K562 (cell line): ENCODE data around the gene CERS1. TPM values are rescaled to one million over a fixed set of nuclear protein-coding genes. Genes with fewer than 3 reads are reported as not detected.

Source experiments
- ATAC-seq: fragments of 200-7000 bp; cut with Tn5 transposase; 3 replicates; pipeline ENCODE4 v1.9.1; 2020; ENCODE audit warnings: moderate library complexity
- BruUV-seq: library from RNA; stranded (reverse); fragments of 400-500 nt; replicated peaks from 2 replicates; lab custom pipeline; 2021; lab: Mats Ljungman, UMichigan
- CTCF ChIA-PET: fragments of 300-600 bp; formaldehyde crosslinking; extraction: SDS; loops from one replicate; lab custom pipeline; 2021; ENCODE audit warnings: low intra/inter-chr PET ratio; lab: Yijun Ruan, JAX
- POLR2A ChIA-PET: fragments of 300-600, 350-650 bp; sonication (Branson Sonifier 250); formaldehyde crosslinking; extraction: SDS; loops from one replicate; lab custom pipeline; 2021; ENCODE audit warnings: antibody characterized with exemption, inconsistent platforms; lab: Yijun Ruan, JAX
- DNase-seq, 4 experiments: peaks; one replicate each; pipeline versions ENCODE4 v3.0.0 to v3.0.0-alpha.2; 2011 to 2018; ENCODE audit warnings: low spot score in 3 of 4, mixed read lengths in 3 of 4; ENCODE audit errors: extremely low read depth in 1 of 4
- FAIRE-seq: peaks from 2 replicates; lab custom pipeline; 2011; peaks lifted over from hg19 to GRCh38; lab: Jason Lieb, UNC
- H2AFZ ChIP-seq: 2 replicates; pipeline ENCODE4 v1.6.0; 2011; ENCODE audit warnings: low read depth, low read length, control low read depth, inconsistent platforms
- H3K27ac ChIP-seq: fragments of 200-600 bp; 3 replicates; pipeline ENCODE4 v1.8.0; 2011; ENCODE audit warnings: low read depth, mild to moderate bottlenecking, control low read depth, inconsistent platforms, low read length, moderate library complexity, mixed read lengths; ENCODE audit errors: extremely low read depth
- H3K27me3 ChIP-seq, 2 experiments: fragments of 300-600 bp in 1 of 2; 2 replicates in 1 of 2; 3 replicates in 1 of 2; pipeline versions ENCODE4 v1.6.0 to v1.8.0; 2011; ENCODE audit warnings: inconsistent platforms in 2 of 2, low read length in 2 of 2, mild to moderate bottlenecking in 1 of 2, mixed read lengths in 1 of 2, moderate library complexity in 1 of 2; ENCODE audit not compliant: control insufficient read depth in 2 of 2, insufficient read depth in 2 of 2
- H3K36me3 ChIP-seq: fragments of 300-600 bp; 3 replicates; pipeline ENCODE4 v1.8.0; 2011; ENCODE audit warnings: mild to moderate bottlenecking, low read length, inconsistent platforms; ENCODE audit not compliant: control insufficient read depth, insufficient read depth
- H3K4me1 ChIP-seq, 2 experiments: fragments of 200-600 bp in 1 of 2; replicated peaks in 1 of 2; 2 replicates in 1 of 2; 3 replicates in 1 of 2; pipeline versions ENCODE4 v1.5.1 to v1.8.0; 2011; ENCODE audit warnings: inconsistent platforms in 2 of 2, low read length in 2 of 2, mild to moderate bottlenecking in 1 of 2, mixed read lengths in 1 of 2, moderate library complexity in 1 of 2; ENCODE audit not compliant: control insufficient read depth in 2 of 2, insufficient read depth in 2 of 2
- H3K4me2 ChIP-seq: 2 replicates; pipeline ENCODE4 v1.6.1; 2011; ENCODE audit warnings: low read length, control low read depth, inconsistent platforms, mixed read lengths; ENCODE audit not compliant: insufficient read depth
- H3K4me3 ChIP-seq: fragments of 200-600 bp; sonication (generic), shearing (Covaris generic); 2 replicates; pipeline ENCODE4 v1.5.1; 2016; ENCODE audit warnings: control low read depth, inconsistent platforms
- H3K79me2 ChIP-seq: fragments of 200-600 bp; 3 replicates; pipeline ENCODE4 v1.8.0; 2011; ENCODE audit warnings: low read length, inconsistent platforms; ENCODE audit not compliant: control insufficient read depth, insufficient read depth
- H3K9ac ChIP-seq, 2 experiments: 2 replicates each; pipeline versions ENCODE4 v1.6.0 to v1.6.1; 2011; ENCODE audit warnings: low read depth in 2 of 2, low read length in 2 of 2, control low read depth in 1 of 2, inconsistent platforms in 1 of 2, mild to moderate bottlenecking in 1 of 2, mixed read lengths in 1 of 2; ENCODE audit not compliant: insufficient read depth in 1 of 2
- H3K9me1 ChIP-seq: one replicate; pipeline ENCODE4 v1.6.0; 2011; ENCODE audit warnings: inconsistent platforms, mild to moderate bottlenecking, low read length, moderate library complexity; ENCODE audit not compliant: control insufficient read depth, insufficient read depth
- H3K9me3 ChIP-seq: replicated peaks from 2 replicates; pipeline ENCODE4 v1.5.1; 2011; ENCODE audit warnings: low read depth, low read length, inconsistent platforms; ENCODE audit not compliant: control insufficient read depth, insufficient read depth
- H4K20me1 ChIP-seq: replicated peaks from 2 replicates; pipeline ENCODE4 v1.6.1; 2011; ENCODE audit warnings: low read length, inconsistent platforms, mixed read lengths; ENCODE audit not compliant: control insufficient read depth, insufficient read depth
- BHLHE40 ChIP-seq: IDR thresholded peaks from 2 replicates; pipeline ENCODE4 v1.6.1; 2011; ENCODE audit warnings: low read length, improper control_type of control experiment
- DDX20 ChIP-seq: fragments of 450-650 bp; IDR thresholded peaks from 2 replicates; pipeline ENCODE4 v1.6.1; 2016; ENCODE audit warnings: missing genetic modification characterization, low read depth, mild to moderate bottlenecking, missing compliant biosample characterization, moderate library complexity
- ETV5 ChIP-seq: sonication (generic); formaldehyde crosslinking; IDR thresholded peaks from 2 replicates; pipeline ENCODE4 v1.4.0; 2020; ENCODE audit warnings: low read depth, mild to moderate bottlenecking, missing genetic modification reagents
- MIER1 ChIP-seq: fragments of 450-650 bp; IDR thresholded peaks from 2 replicates; pipeline ENCODE4 v1.6.1; 2016; ENCODE audit warnings: antibody characterized with exemption, mild to moderate bottlenecking, low read depth
- MYNN ChIP-seq, 2 experiments: sonication (generic); formaldehyde crosslinking in 1 of 2; IDR thresholded peaks; 2 replicates each; pipeline versions ENCODE4 v1.5.0 to v1.6.1; 2016 to 2020; ENCODE audit warnings: antibody characterized with exemption in 1 of 2, missing genetic modification reagents in 1 of 2
- POLR2G ChIP-seq: fragments of 200-400 bp; formaldehyde crosslinking; IDR thresholded peaks from 2 replicates; pipeline ENCODE4 v1.6.1; 2017; ENCODE audit warnings: low read depth, mild to moderate bottlenecking, antibody characterized with exemption, low read length, moderate library complexity
- RBFOX2 ChIP-seq: fragments of 200-400 bp; formaldehyde crosslinking; IDR thresholded peaks from 2 replicates; pipeline ENCODE4 v1.6.1; 2017; ENCODE audit warnings: low read depth, mild to moderate bottlenecking, low read length, moderate library complexity
- ZNF512 ChIP-seq: IDR thresholded peaks from 2 replicates; pipeline ENCODE4 v1.6.1; 2016; ENCODE audit warnings: missing genetic modification characterization, missing compliant biosample characterization
- whole genome bisulfite sequencing: fragments of 100-300 bp; shearing (Covaris generic); methylation state at CpG from one replicate; pipeline ENCODE4 v1.1.6; 2016; ENCODE audit warnings: low coverage, mixed read lengths; ENCODE audit not compliant: insufficient coverage; ENCODE audit errors: missing lambda C conversion rate; 5-methylcytosine and 5-hydroxymethylcytosine counted together
- in situ Hi-C: fragments of 300-500 bp; cut with MboI; formaldehyde crosslinking; loops from 4 replicates; pipeline ENCODE4 v1.15.0; 2018; ENCODE audit warnings: inconsistent platforms, mixed read lengths
- intact Hi-C: fragments of 100-400 bp; cut with micrococcal nuclease; formaldehyde crosslinking; loops from 2 replicates; pipeline ENCODE4 v1.14.2; 2022
- polyA plus RNA-seq, 8 experiments: library from polyadenylated mRNA; depleted of rRNA in 4 of 8; stranded (reverse) in 5 of 8; unstranded in 3 of 8; fragments of >200 nt; fragmentation: Nextera tagmentation in 2 of 8; fragmentation: Illumina TruSeq in 1 of 8; extraction: Ambion mirVana in 2 of 8; extraction: Trizol in 1 of 8; gene quantifications; 2 replicates each; pipeline versions ENCODE4 v1.2.1 to v1.2.3, GENCODE V29; 2011 to 2014; ENCODE audit warnings: inconsistent platforms in 1 of 8, missing spikeins in 1 of 8
- total RNA-seq, 7 experiments: library from RNA; depleted of rRNA in 6 of 7; stranded (reverse); fragments of >200 nt in 6 of 7; fragmentation: Illumina TruSeq in 2 of 7; extraction: Trizol in 2 of 7; gene quantifications; 2 replicates each; pipeline versions ENCODE4 v1.2.1 to v1.2.3, GENCODE V29; 2011 to 2021; ENCODE audit warnings: low replicate concordance in 1 of 7

CERS1 gene
- total and polyA plus RNA-seq, 9 of the 15 experiments (the other 6 are each of a cell fraction or from before 2014, with no cell fraction given), result 0.33 to 1.5 (median 0.86) TPM; not detected in 2

GRCh38 chr19:18839465-18840287 lies 56.3 kb downstream of the CERS1 start:
- CTCF ChIA-PET, result no interaction called here
- in situ Hi-C loops (no loop called here), intact Hi-C loops (loop anchor here (10.0 kb wide), 1 partner anchor 245 kb away; no protein-coding TSS in a partner anchor)

GRCh38 chr19:18834644-18834984 lies 61.3 kb downstream of the CERS1 start:
- no TSS peak for BruUV-seq
- intact Hi-C loops, result loop anchor here (5.0 kb wide), 1 partner anchor 197 kb away; the partner anchor contains the start of gene KLHL26
- 0 out of 2 replicates have a peak, but pooled peaks have one; percentile 34 for TF ChIP-seq MIER1
- TF ChIP-seq ZNF512 (tag), result no peak
- TF ChIP-seq MYNN (IDR thresholded peaks at IDR 0.05), result no peak
- TF ChIP-seq MYNN (CRISPR knock-in tag; IDR thresholded peaks at IDR 0.05), result no peak
- in situ Hi-C loops, result no loop called here
- 80% methylated on average over 4 of the region's 4 CpGs for WGBS
- no peaks in the 10 kb centered on the region for H3K27me3 ChIP-seq
- no peak for FAIRE-seq
- peaks cover 59% of the 10 kb centered on the region for H3K36me3 ChIP-seq
- peaks cover 80% of the 10 kb centered on the region for H3K79me2 ChIP-seq
- H3K4me3 ChIP-seq, result peak overlapping the region; percentile 90; the same call in 1 of the 2 replicates
- CTCF ChIA-PET, result no interaction called here
- POLR2A ChIA-PET, result interaction anchor here (0.8 to 4.3 kb wide), 4 partner anchors 10 to 493 kb away, joined by 3 to 21 read pairs (median 8); no protein-coding TSS in a partner anchor
- peaks cover 60% of the 10 kb centered on the region for H4K20me1 ChIP-seq
- peaks cover 16 to 27% of the 10 kb centered on the region in 2 experiments for H3K4me1 ChIP-seq
- H3K4me2 ChIP-seq, result peak overlapping the region; percentile 100
- no peaks in the 10 kb centered on the region for H3K9me3 ChIP-seq
- DNase-seq, result no peak
- H3K9me1 ChIP-seq, result peaks cover 6% of the 10 kb centered on the region
- H2AFZ ChIP-seq, result no peak overlapping the region
- peak overlapping the region in 1 of 2 experiments; percentile 34; a peak in 2 of 4 replicates for H3K9ac ChIP-seq
- no peak for ATAC-seq
- no peak overlapping the region for H3K27ac ChIP-seq

More at GRCh38 chr19:18839465-18840287, 56.3 kb downstream of the CERS1 start:
- WGBS, result 80% methylated on average over 10 of the region's 15 CpGs
- Histone ChIP-seq H3K4me3 (no peak overlapping the region), H3K79me2 (peaks cover 98% of the 10 kb centered on the region), H2AFZ (no peak overlapping the region), H3K9me1 (peaks cover 17% of the 10 kb centered on the region), H3K9me3 (no peaks in the 10 kb centered on the region), H3K4me1 (peaks cover 12 to 30% of the 10 kb centered on the region in 2 experiments), H3K9ac (peak overlapping the region in 1 of 2 experiments; percentile 79; a peak in 2 of 4 replicates), H4K20me1 (peaks cover 76% of the 10 kb centered on the region), H3K4me2 (no peak overlapping the region), H3K27me3 (no peaks in the 10 kb centered on the region), H3K36me3 (peaks cover 77% of the 10 kb centered on the region), H3K27ac (no peak overlapping the region)
- POLR2A ChIA-PET, result interaction anchor here (0.6 to 2.8 kb wide), 9 partner anchors 8 to 106 kb away, joined by 3 to 34 read pairs (median 4); partner anchors contain the start of gene UPF1
- DNase-seq (no peak), ATAC-seq (peak; percentile 13), FAIRE-seq (no peak)
- BruUV-seq, result no TSS peak
- peak; percentile 35; the same call in 1 of the 2 replicates for TF ChIP-seq RBFOX2
- TF ChIP-seq DDX20, result no peak
- TF ChIP-seq BHLHE40, result peak; percentile 63
- TF ChIP-seq POLR2G, result peak; percentile 57
- no peak for TF ChIP-seq ETV5 (CRISPR knock-in tag)
